GM19025 (cell line): ENCODE measurements around the gene CREB3L2.
"Not testable (repeated sequence)": the region's sequence is repeated elsewhere in the genome, so short reads cannot be mapped to it uniquely, and the experiment has no call there.

Experiments
- ATAC-seq: cut with Tn5 transposase; IDR thresholded peaks from one replicate; pipeline ENCODE4 v1.9.1; 2021; ENCODE audit warnings: mild to moderate bottlenecking, low read depth, moderate library complexity; ENCODE audit not compliant: unreplicated experiment

The CREB3L2 gene

DNA sequence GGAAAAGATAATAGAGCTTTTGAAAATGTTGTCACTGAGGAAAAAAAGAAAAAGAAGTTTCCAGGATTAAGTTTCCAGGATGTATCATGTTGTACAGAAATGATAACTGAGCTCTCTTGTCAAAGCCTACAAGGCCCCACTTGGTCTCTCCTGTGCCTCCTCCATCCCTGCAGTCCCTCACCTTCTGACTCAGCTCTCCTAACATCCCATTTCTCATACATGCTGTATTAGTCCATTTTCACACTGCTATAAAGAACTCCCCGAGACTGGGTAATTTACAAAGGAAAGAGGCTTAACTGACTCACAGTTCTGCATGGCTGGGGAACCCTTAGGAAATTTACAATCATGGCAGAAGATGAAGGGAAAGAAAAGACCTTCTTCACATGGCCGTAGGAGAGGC lies 151.3 kb downstream of the CREB3L2 start:
- no peak for ATAC-seq

DNA sequence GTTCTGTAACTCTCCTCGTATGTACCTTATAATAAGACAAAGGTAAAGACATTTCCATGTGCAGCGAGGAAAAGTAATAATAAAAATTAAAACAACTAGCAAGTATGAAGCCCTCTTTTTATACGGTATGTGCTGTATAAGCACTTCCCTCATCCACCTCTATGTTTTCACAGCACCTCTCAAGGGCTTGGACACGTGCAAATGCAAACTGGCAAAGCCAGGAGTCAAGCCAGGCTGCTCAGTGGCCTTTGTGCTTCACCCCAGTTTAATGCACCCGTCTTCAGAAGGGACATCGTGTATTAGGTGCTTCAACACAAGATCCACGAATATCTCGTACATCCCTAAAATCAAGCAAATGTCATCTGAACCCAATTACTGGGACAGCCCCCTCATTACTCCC lies 153.8 kb downstream of the CREB3L2 start:
- ATAC-seq: no peak

DNA sequence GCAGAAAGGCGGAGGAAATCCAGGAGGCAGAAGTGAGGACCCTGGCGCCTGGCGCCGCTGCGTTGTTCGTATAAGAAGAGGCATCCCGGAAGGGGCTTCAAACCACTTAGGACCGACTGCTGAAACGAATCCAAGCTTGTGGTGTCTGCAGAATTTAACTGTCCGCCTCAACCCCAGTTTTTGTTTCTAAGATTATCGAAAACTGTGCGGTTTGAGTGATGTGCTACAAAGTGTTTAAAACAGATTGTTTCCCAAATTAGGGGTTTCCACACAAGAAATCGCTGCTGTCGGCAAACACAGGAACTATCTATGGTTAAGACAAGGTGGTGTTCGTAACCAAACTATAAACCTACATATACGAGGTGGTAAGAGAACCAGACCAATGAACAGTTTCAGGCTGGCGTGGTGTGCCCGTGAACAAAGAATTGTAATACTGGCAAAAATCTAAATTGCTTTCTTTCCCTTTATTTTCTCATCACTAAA lies 154.3 kb downstream of the CREB3L2 start:
- ATAC-seq: no peak

- ATAC-seq: peak; percentile 32
These were observed 154.9 kb downstream of the CREB3L2 start, which contains the start of gene DGKI for GRCh38 chr7:137846827-137847567. Gene DGKI (minus strand): TSS chr7:137846974.

GRCh38 chr7:137846549-137846826 lies 155.4 kb downstream of the CREB3L2 start:
- ATAC-seq: peak; percentile 38

- ATAC-seq: no peak
These were observed 157.0 kb downstream of the CREB3L2 start for GRCh38 chr7:137844677-137845425.

GRCh38 chr7:137839903-137840779 lies 161.7 kb downstream of the CREB3L2 start:
- ATAC-seq: no peak

DNA sequence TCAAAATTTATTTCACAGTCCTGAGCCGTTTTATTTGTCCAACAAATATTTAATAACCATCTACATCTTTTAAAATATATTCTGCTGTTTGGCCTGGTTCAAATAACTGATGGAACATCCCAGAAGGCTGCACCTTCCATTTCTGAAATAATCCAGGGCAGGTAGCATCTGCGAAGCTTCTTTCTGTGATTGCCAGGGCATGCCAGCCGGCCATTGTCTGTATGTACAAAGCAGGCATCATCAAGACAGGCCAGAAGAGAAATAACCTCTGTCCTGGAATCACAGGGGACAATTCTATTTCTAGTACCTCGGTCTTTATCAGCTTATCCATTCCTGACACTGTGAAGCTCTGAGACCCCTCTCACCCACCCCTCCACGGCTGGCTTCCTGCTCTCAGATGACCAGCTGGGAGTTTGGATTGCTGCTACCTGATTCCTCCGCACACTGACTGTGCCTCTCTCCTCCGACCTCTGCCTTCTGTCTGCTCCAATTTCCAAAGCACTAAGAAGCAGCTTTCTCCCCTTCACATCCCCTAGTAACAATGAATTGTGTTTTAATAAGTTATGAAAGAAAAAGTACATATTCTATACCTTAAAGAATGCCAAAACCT lies 163.1 kb downstream of the CREB3L2 start:
- no peak for ATAC-seq

DNA sequence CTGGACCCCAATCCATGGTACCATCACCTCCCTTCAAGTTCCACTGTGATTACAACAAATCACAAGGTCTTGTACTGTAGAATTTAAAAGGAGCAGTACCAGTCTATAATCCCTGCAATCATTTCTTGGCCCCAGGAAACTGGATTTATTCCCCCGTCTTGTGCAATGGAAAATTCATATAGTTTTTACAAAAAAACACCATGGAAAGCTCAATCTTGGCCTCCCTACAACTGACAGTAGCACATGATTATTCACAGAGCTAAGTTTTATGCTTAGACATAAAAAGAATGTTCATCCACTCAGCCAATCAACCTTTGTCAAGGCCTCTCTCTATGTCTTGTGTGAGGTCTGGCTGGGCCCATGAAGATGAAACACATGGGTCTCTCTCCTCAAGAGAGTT lies 165.3 kb downstream of the CREB3L2 start:
- ATAC-seq: no peak

GRCh38 chr7:137836113-137836509 lies 165.8 kb downstream of the CREB3L2 start:
- ATAC-seq: no peak

DNA sequence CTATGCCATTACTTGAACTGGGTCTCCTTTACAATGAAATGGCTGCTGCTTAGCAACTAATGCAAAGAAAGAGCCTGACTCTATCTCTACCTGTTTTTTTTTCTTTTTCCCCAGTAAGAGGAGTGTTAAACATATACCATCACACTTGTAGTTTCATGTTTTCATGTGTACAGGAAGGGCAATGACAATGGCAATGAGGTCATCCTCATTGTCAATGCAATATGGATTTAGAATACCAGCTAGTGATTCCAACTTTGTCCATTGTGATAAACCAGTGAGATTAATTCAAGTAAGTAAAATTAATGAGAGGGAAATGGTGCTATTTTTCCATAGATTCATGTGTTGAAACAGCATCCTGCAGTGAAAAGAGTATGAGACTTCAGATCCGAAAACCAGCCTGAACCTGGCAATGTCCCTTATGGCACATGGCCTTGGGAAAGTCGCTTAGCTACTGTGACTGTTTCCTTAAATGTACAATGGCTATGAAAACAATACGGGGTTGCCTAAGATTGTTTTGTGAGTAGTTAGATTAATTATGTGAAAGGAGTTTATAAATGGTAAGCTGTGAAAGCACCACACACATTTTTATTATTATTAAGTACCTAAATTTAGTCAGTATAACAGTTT lies 166.3 kb downstream of the CREB3L2 start:
- no peak for ATAC-seq

GRCh38 chr7:137834552-137834951 lies 167.3 kb downstream of the CREB3L2 start:
- no peak for ATAC-seq

DNA sequence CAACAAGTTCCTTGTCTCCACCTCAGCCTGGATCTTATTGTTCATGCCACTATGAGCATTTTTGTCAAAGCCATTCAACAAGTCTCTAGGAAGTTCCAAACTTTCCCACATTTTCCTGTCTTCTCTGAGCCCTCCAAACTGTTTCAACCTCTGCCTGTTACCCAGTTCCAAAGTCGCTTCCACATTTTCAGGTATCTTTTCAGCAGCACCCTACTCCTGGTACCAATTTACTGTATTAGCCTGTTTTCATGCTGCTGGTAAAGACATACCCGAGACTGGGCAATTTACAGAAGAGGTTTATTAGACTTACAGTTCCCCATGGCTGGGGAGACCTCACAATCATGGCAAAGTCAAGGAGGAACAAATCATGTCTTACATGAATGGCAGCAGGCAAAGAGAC lies 168.9 kb downstream of the CREB3L2 start:
- ATAC-seq: not testable (repeated sequence)

DNA sequence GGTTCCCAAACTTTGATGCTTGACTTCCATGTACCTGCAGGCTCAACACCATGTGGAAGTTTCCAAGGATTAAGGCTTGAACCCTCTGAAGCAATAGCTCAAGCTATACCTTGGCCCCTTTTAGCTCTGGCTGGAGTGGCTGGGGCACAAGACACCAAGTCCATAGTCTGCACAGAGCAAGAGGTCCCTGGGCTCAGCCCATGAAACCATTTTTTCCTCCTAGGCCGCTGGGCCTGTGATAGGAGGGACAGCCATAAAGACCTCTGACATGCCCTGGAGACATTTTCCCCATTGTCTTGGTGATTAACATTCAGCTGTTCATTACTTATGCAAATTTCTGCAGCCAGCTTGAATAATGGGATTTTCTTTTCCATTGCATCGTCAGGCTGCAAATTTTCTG lies 169.5 kb downstream of the CREB3L2 start:
- no peak for ATAC-seq

DNA sequence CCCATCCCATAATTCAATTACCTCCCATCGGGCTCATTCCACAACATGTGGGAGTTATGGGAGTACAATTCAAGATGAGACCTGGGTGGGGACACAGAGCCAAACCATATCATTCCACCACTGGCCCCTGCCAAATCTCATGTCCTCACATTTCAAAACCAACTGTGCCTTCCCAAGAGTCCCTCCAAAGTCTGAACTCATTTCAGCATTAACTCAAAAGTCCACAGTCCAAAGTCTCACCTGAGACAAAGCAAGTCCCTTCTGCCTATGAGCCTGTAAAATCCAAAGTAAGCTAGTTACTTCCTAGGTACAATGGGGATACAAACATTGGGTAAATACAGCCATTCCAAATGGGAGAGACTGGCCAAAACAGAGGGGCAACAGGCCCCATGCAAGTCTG lies 170.3 kb downstream of the CREB3L2 start:
- ATAC-seq: not testable (repeated sequence)

- no peak for ATAC-seq
These were observed 172.4 kb downstream of the CREB3L2 start for GRCh38 chr7:137829337-137829992.

DNA sequence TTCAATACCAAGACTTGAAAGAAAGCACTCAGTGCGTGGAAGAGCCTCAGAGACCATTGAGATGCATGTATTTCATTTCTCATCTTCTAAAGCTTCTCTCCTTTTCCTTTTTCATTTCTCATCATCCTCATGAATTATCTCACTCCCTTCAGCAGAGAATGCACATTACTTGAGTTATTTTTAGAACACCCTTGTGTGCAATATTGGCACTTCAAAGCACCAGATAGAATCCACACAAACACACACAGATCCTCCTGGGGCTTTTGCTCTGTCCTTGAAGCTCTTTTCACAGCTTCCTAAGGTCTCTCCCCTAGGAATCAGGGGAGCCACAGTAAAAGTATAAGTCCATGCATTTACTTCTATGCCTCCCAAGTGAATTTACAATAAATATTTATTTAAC lies 173.4 kb downstream of the CREB3L2 start:
- no peak for ATAC-seq

GRCh38 chr7:137825489-137825888 lies 176.4 kb downstream of the CREB3L2 start:
- ATAC-seq: no peak
